K562 (cell line): ENCODE data around the gene CDAN1. TPM values are rescaled to one million over a fixed set of nuclear protein-coding genes. Genes with fewer than 3 reads are reported as not detected.
A peak's percentile ranks its signal among the peaks of the same experiment; 100 is the strongest.

Experiments used
- ATAC-seq: fragments of 200-7000 bp; cut with Tn5 transposase; 3 replicates; pipeline ENCODE4 v1.9.1; 2020; ENCODE audit warnings: moderate library complexity
- BruUV-seq: library from RNA; stranded (reverse); fragments of 400-500 nt; replicated peaks from 2 replicates; lab custom pipeline; 2021; lab: Mats Ljungman, UMichigan
- CTCF ChIA-PET: fragments of 300-600 bp; formaldehyde crosslinking; extraction: SDS; loops from one replicate; lab custom pipeline; 2021; ENCODE audit warnings: low intra/inter-chr PET ratio; lab: Yijun Ruan, JAX
- POLR2A ChIA-PET: fragments of 300-600, 350-650 bp; sonication (Branson Sonifier 250); formaldehyde crosslinking; extraction: SDS; loops from one replicate; lab custom pipeline; 2021; ENCODE audit warnings: antibody characterized with exemption, inconsistent platforms; lab: Yijun Ruan, JAX
- DNase-seq, 4 experiments: peaks; one replicate each; pipeline versions ENCODE4 v3.0.0 to v3.0.0-alpha.2; 2011 to 2018; ENCODE audit warnings: low spot score in 3 of 4, mixed read lengths in 3 of 4; ENCODE audit errors: extremely low read depth in 1 of 4
- FAIRE-seq: peaks from 2 replicates; lab custom pipeline; 2011; peaks lifted over from hg19 to GRCh38; lab: Jason Lieb, UNC
- H2AFZ ChIP-seq: 2 replicates; pipeline ENCODE4 v1.6.0; 2011; ENCODE audit warnings: low read depth, low read length, control low read depth, inconsistent platforms
- H3K27ac ChIP-seq: fragments of 200-600 bp; 3 replicates; pipeline ENCODE4 v1.8.0; 2011; ENCODE audit warnings: low read depth, mild to moderate bottlenecking, control low read depth, inconsistent platforms, low read length, moderate library complexity, mixed read lengths; ENCODE audit errors: extremely low read depth
- H3K27me3 ChIP-seq, 2 experiments: fragments of 300-600 bp in 1 of 2; 2 replicates in 1 of 2; 3 replicates in 1 of 2; pipeline versions ENCODE4 v1.6.0 to v1.8.0; 2011; ENCODE audit warnings: inconsistent platforms in 2 of 2, low read length in 2 of 2, mild to moderate bottlenecking in 1 of 2, mixed read lengths in 1 of 2, moderate library complexity in 1 of 2; ENCODE audit not compliant: control insufficient read depth in 2 of 2, insufficient read depth in 2 of 2
- H3K36me3 ChIP-seq: fragments of 300-600 bp; 3 replicates; pipeline ENCODE4 v1.8.0; 2011; ENCODE audit warnings: mild to moderate bottlenecking, low read length, inconsistent platforms; ENCODE audit not compliant: control insufficient read depth, insufficient read depth
- H3K4me1 ChIP-seq, 2 experiments: fragments of 200-600 bp in 1 of 2; replicated peaks in 1 of 2; 2 replicates in 1 of 2; 3 replicates in 1 of 2; pipeline versions ENCODE4 v1.5.1 to v1.8.0; 2011; ENCODE audit warnings: inconsistent platforms in 2 of 2, low read length in 2 of 2, mild to moderate bottlenecking in 1 of 2, mixed read lengths in 1 of 2, moderate library complexity in 1 of 2; ENCODE audit not compliant: control insufficient read depth in 2 of 2, insufficient read depth in 2 of 2
- H3K4me2 ChIP-seq: 2 replicates; pipeline ENCODE4 v1.6.1; 2011; ENCODE audit warnings: low read length, control low read depth, inconsistent platforms, mixed read lengths; ENCODE audit not compliant: insufficient read depth
- H3K4me3 ChIP-seq: fragments of 200-600 bp; sonication (generic), shearing (Covaris generic); 2 replicates; pipeline ENCODE4 v1.5.1; 2016; ENCODE audit warnings: control low read depth, inconsistent platforms
- H3K79me2 ChIP-seq: fragments of 200-600 bp; 3 replicates; pipeline ENCODE4 v1.8.0; 2011; ENCODE audit warnings: low read length, inconsistent platforms; ENCODE audit not compliant: control insufficient read depth, insufficient read depth
- H3K9ac ChIP-seq, 2 experiments: 2 replicates each; pipeline versions ENCODE4 v1.6.0 to v1.6.1; 2011; ENCODE audit warnings: low read depth in 2 of 2, low read length in 2 of 2, control low read depth in 1 of 2, inconsistent platforms in 1 of 2, mild to moderate bottlenecking in 1 of 2, mixed read lengths in 1 of 2; ENCODE audit not compliant: insufficient read depth in 1 of 2
- H3K9me1 ChIP-seq: one replicate; pipeline ENCODE4 v1.6.0; 2011; ENCODE audit warnings: inconsistent platforms, mild to moderate bottlenecking, low read length, moderate library complexity; ENCODE audit not compliant: control insufficient read depth, insufficient read depth
- H3K9me3 ChIP-seq: replicated peaks from 2 replicates; pipeline ENCODE4 v1.5.1; 2011; ENCODE audit warnings: low read depth, low read length, inconsistent platforms; ENCODE audit not compliant: control insufficient read depth, insufficient read depth
- H4K20me1 ChIP-seq: replicated peaks from 2 replicates; pipeline ENCODE4 v1.6.1; 2011; ENCODE audit warnings: low read length, inconsistent platforms, mixed read lengths; ENCODE audit not compliant: control insufficient read depth, insufficient read depth
- AFF4 ChIP-seq: sonication (generic); formaldehyde crosslinking; IDR thresholded peaks from 2 replicates; pipeline ENCODE4 v1.8.0; 2023; ENCODE audit warnings: mild to moderate bottlenecking, missing genetic modification reagents
- ATF7 ChIP-seq: fragments of 450-650 bp; IDR thresholded peaks from 2 replicates; pipeline ENCODE4 v1.7.1; 2014; ENCODE audit warnings: mild to moderate bottlenecking, moderate library complexity
- LCOR ChIP-seq: sonication (generic); formaldehyde crosslinking; IDR thresholded peaks from 2 replicates; pipeline ENCODE4 v1.8.0; 2022; ENCODE audit warnings: mild to moderate bottlenecking, missing genetic modification reagents
- NFIC ChIP-seq: fragments of 450-650 bp; IDR thresholded peaks from 2 replicates; pipeline ENCODE4 v1.6.1; 2017; ENCODE audit warnings: mild to moderate bottlenecking, inconsistent platforms
- RBFOX2 ChIP-seq: fragments of 200-400 bp; formaldehyde crosslinking; IDR thresholded peaks from 2 replicates; pipeline ENCODE4 v1.6.1; 2017; ENCODE audit warnings: low read depth, mild to moderate bottlenecking, low read length, moderate library complexity
- WHSC1 ChIP-seq: IDR thresholded peaks from one replicate; pipeline ENCODE4 v1.6.1; 2012; ENCODE audit warnings: low read length, control low read depth, inconsistent platforms
- XRCC5 ChIP-seq: fragments of 200-400 bp; formaldehyde crosslinking; IDR thresholded peaks from 2 replicates; pipeline ENCODE4 v1.6.1; 2017; ENCODE audit warnings: low read depth, mild to moderate bottlenecking, low read length
- ZNF384 ChIP-seq: IDR thresholded peaks from 2 replicates; pipeline ENCODE4 v1.6.1; 2012; ENCODE audit warnings: low read depth, low read length, improper control_type of control experiment
- ZNF445 ChIP-seq: fragments of 250-450 bp; sonication (Bioruptor Pico); IDR thresholded peaks from 2 replicates; pipeline ENCODE4 v1.4.0; 2020; ENCODE audit warnings: low read depth, mild to moderate bottlenecking, moderate library complexity
- WGBS: fragments of 100-300 bp; shearing (Covaris generic); methylation state at CpG from one replicate; pipeline ENCODE4 v1.1.6; 2016; ENCODE audit warnings: low coverage, mixed read lengths; ENCODE audit not compliant: insufficient coverage; ENCODE audit errors: missing lambda C conversion rate; 5-methylcytosine and 5-hydroxymethylcytosine counted together
- in situ Hi-C: fragments of 300-500 bp; cut with MboI; formaldehyde crosslinking; loops from 4 replicates; pipeline ENCODE4 v1.15.0; 2018; ENCODE audit warnings: inconsistent platforms, mixed read lengths
- intact Hi-C: fragments of 100-400 bp; cut with micrococcal nuclease; formaldehyde crosslinking; loops from 2 replicates; pipeline ENCODE4 v1.14.2; 2022
- polyA plus RNA-seq, 8 experiments: library from polyadenylated mRNA; depleted of rRNA in 4 of 8; stranded (reverse) in 5 of 8; unstranded in 3 of 8; fragments of >200 nt; fragmentation: Nextera tagmentation in 2 of 8; fragmentation: Illumina TruSeq in 1 of 8; extraction: Ambion mirVana in 2 of 8; extraction: Trizol in 1 of 8; gene quantifications; 2 replicates each; pipeline versions ENCODE4 v1.2.1 to v1.2.3, GENCODE V29; 2011 to 2014; ENCODE audit warnings: inconsistent platforms in 1 of 8, missing spikeins in 1 of 8
- total RNA-seq, 7 experiments: library from RNA; depleted of rRNA in 6 of 7; stranded (reverse); fragments of >200 nt in 6 of 7; fragmentation: Illumina TruSeq in 2 of 7; extraction: Trizol in 2 of 7; gene quantifications; 2 replicates each; pipeline versions ENCODE4 v1.2.1 to v1.2.3, GENCODE V29; 2011 to 2021; ENCODE audit warnings: low replicate concordance in 1 of 7
- TF ChIP-seq, protein P1 (sequence below): fragments of 250-450 bp; sonication (Bioruptor Pico); IDR thresholded peaks from 2 replicates; pipeline ENCODE4 v1.6.1; 2021; ENCODE audit warnings: mild to moderate bottlenecking

Gene CDAN1
- total and polyA plus RNA-seq, 9 of the 15 experiments (the other 6 are each of a cell fraction or from before 2014, with no cell fraction given), result 1.6 to 34.4 (median 13.8) TPM

DNA sequence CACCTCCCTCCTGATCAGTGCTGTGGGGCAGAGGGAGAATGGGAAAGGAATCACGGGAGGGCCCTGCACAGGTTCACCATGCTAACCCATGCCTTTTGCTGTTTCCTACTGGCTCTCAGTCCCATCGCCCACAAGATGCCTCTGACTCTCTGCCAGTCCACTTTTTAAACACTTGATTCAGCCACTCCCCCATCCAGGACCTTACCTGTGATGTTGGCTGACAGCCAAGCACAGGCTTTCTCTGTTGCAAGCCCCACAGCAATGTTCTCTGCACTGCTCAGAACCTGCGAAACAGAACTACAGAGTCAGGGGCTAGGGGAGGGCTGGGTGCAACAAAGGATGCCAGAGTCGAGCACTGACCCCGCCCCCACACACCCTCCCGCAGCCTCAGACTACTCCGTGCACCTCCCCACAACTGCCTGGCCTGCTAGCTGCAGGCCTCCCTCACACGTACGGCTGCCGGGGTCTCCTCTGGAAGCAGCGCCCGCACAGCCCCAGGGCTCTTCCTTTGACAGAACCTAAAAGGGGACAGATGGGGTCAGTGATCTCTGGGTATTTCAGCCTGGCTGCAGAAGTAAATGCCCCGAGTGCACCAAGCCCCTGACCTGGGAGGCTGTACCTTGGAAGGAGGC is 9.1 kb downstream of the CDAN1 start:
- no TSS peak for BruUV-seq
- WGBS, result 94% methylated on average over 6 of the region's 13 CpGs
- in situ Hi-C loops, result no loop called here

More for the DNA sequence above, 9.1 kb downstream of the CDAN1 start:
- no peak overlapping the region for H3K4me3 ChIP-seq
- no peak for ATAC-seq
- TF ChIP-seq ZNF384 (no peak), RBFOX2 (0 out of 2 replicates have a peak, but pooled peaks have one; percentile 22), AFF4 (no peak), LCOR (CRISPR knock-in tag) (no peak), ATF7 (no peak), ZNF445 (no peak), XRCC5 (no peak), WHSC1 (no peak), NFIC (peak; percentile 63)
- TF ChIP-seq, protein P1, sequence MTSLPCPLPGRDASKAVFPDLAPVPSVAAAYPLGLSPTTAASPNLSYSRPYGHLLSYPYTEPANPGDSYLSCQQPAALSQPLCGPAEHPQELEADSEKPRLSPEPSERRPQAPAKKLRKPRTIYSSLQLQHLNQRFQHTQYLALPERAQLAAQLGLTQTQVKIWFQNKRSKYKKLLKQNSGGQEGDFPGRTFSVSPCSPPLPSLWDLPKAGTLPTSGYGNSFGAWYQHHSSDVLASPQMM (CRISPR knock-in tag), result no peak
- TF ChIP-seq, all 486 proteins: peak for 2
- peaks cover 96% of the 10 kb centered on the region for H3K36me3 ChIP-seq
- peaks cover 5% of the 10 kb centered on the region for H3K9me1 ChIP-seq
- no peak overlapping the region for H3K4me2 ChIP-seq
- FAIRE-seq, result no peak
- DNase-seq, result no peak
- H3K79me2 ChIP-seq, result no peaks in the 10 kb centered on the region
- H3K27me3 ChIP-seq, result no peaks in the 10 kb centered on the region
- CTCF ChIA-PET, result no interaction called here
- no peaks in the 10 kb centered on the region; the same call in 1 of the 2 replicates for H4K20me1 ChIP-seq
- H3K4me1 ChIP-seq, result peaks cover 0 to 6% of the 10 kb centered on the region in 2 experiments; a peak in 1 of 5 replicates
- no peak overlapping the region for H3K27ac ChIP-seq
- H3K9ac ChIP-seq, result no peak overlapping the region; a peak in 1 of 4 replicates
- H3K9me3 ChIP-seq, result no peaks in the 10 kb centered on the region
- H2AFZ ChIP-seq, result no peak overlapping the region
- POLR2A ChIA-PET, result interaction anchor here (0.6 to 1.2 kb wide), 2 partner anchors 10 to 11 kb away, joined by 4 to 6 read pairs; no protein-coding TSS in a partner anchor
- intact Hi-C loops, result no loop called here
